ENCODE measurements around the gene HDAC1. TPM values are rescaled to one million over a fixed set of nuclear protein-coding genes. Genes with fewer than 3 reads are reported as not detected.

Gene HDAC1
- total and polyA plus RNA-seq, 10 of the 15 experiments (the other 5 are each of a cell fraction or from before 2014, with no cell fraction given) = 147 to 331 (median 168) TPM

GRCh38 chr1:32356478-32356877, 64.6 kb downstream of the HDAC1 start (continued):
- TF ChIP-seq EZH2 (IDR thresholded peaks at IDR 0.05; ENCODE audit: borderline replicate concordance, control insufficient read depth, low read depth, low read length) = no peak

- POLR2A ChIA-PET = no interaction called here
- CTCF ChIA-PET = no interaction called here
- no peak for DNase-seq (ENCODE audit: low read depth, low spot score)
- Histone ChIP-seq H3K4me2 (ENCODE audit: control insufficient read depth, insufficient read depth) (no peak overlapping the region), H3K4me3 (no peak overlapping the region), H2AFZ (ENCODE audit: control insufficient read depth, low read depth, low read length) (no peak overlapping the region), H3K9ac (ENCODE audit: control insufficient read depth, insufficient read depth, low read length) (no peak overlapping the region), H3K4me1 (ENCODE audit: control insufficient read depth, insufficient read depth, low read length) (peaks cover 9% of the 10 kb centered on the region), H3K9me3 (replicated peaks; ENCODE audit: control insufficient read depth, insufficient read depth, low read length) (no peaks in the 10 kb centered on the region), H4K20me1 (ENCODE audit: control insufficient read depth, insufficient read depth) (no peaks in the 10 kb centered on the region), H3K27ac (ENCODE audit: control insufficient read depth, insufficient read depth) (no peak overlapping the region), H3K27me3 (replicated peaks in 1 of 2; ENCODE audit: control insufficient read depth in 2 of 2, insufficient read depth in 2 of 2, low read length in 1 of 2) (no peaks in the 10 kb centered on the region), H3K36me3 (ENCODE audit: control insufficient read depth in 2 of 2, insufficient read depth in 2 of 2, low read length in 1 of 2) (no peaks in the 10 kb centered on the region), H3K79me2 (ENCODE audit: control insufficient read depth, insufficient read depth, low read length) (no peaks in the 10 kb centered on the region)
- SMC1A ChIA-PET (ENCODE audit: uncharacterized antibody, unreplicated experiment) = no interaction called here
- TF ChIP-seq HCFC1 (IDR thresholded peaks at IDR 0.05; ENCODE audit: low read length) (no peak), RELB (IDR thresholded peaks at IDR 0.05; ENCODE audit: low read depth) (no peak), SMAD5 (IDR thresholded peaks at IDR 0.05; ENCODE audit: low read depth) (no peak), ZBTB33 (IDR thresholded peaks at IDR 0.05) (no peak), CEBPZ (IDR thresholded peaks at IDR 0.05; ENCODE audit: low read depth, low read length) (no peak), CREM (IDR thresholded peaks at IDR 0.05; ENCODE audit: low read depth) (no peak)
- in situ Hi-C loops (cut with MboI) = no loop called here
- intact Hi-C loops (cut with micrococcal nuclease; ENCODE audit: unreplicated experiment) = no loop called here
- RAD21 ChIA-PET (ENCODE audit: unreplicated experiment) = no interaction called here
- 67% methylated on average over 6 of the region's 6 CpGs for WGBS (ENCODE audit: insufficient coverage, insufficient replicate concordance, low lambda C conversion rate, missing lambda C conversion rate)
- FAIRE-seq = no peak
- ATAC-seq = no peak
- BruUV-seq (replicated peaks) = no TSS peak
Measured at GRCh38 chr1:32357614-32358013, 65.7 kb downstream of the HDAC1 start.

Data from GM12878 (cell line).